HepG2 (cell line): Measurements from ENCODE around the gene CDR2L. TPM values are rescaled to one million over a fixed set of nuclear protein-coding genes. Genes with fewer than 3 reads are reported as not detected.
A peak's percentile ranks its signal among the peaks of the same experiment; 100 is the strongest.

Source experiments
- CBX1 ChIP-seq: IDR thresholded peaks from one replicate; pipeline ENCODE4 v1.6.1; 2016; ENCODE audit warnings: antibody characterized with exemption, low read depth
- FOXO1 ChIP-seq: sonication (generic); formaldehyde crosslinking; IDR thresholded peaks from 2 replicates; pipeline ENCODE4 v1.4.0; 2020; ENCODE audit warnings: missing genetic modification reagents
- GLI4 ChIP-seq: sonication (generic); formaldehyde crosslinking; IDR thresholded peaks from 2 replicates; pipeline ENCODE4 v1.5.1; 2020; ENCODE audit warnings: missing genetic modification reagents, mild to moderate bottlenecking, moderate library complexity, borderline replicate concordance
- HMG20A ChIP-seq: IDR thresholded peaks from 2 replicates; pipeline ENCODE4 v1.6.1; 2016; ENCODE audit warnings: borderline replicate concordance
- HNRNPH1 ChIP-seq: fragments of 200-400 bp; formaldehyde crosslinking; optimal IDR thresholded peaks from 2 replicates; pipeline ENCODE3; 2017; ENCODE audit warnings: mild to moderate bottlenecking, low read depth, low read length
- MZF1 ChIP-seq: sonication (generic); formaldehyde crosslinking; IDR thresholded peaks from 2 replicates; pipeline ENCODE4 v1.8.1; 2023; ENCODE audit warnings: mild to moderate bottlenecking, missing genetic modification reagents, borderline replicate concordance
- NFE2 ChIP-seq: sonication (generic); formaldehyde crosslinking; IDR thresholded peaks from 2 replicates; pipeline ENCODE4 v1.4.0; 2020; ENCODE audit warnings: missing genetic modification reagents
- POLR2A ChIP-seq, 2 experiments: IDR thresholded peaks; 2 replicates each; pipeline ENCODE4 v1.6.1; 2011; ENCODE audit warnings: low read depth in 2 of 2, low read length in 2 of 2, mild to moderate bottlenecking in 1 of 2, moderate library complexity in 1 of 2; ENCODE audit not compliant: insufficient read depth in 1 of 2
- RFXAP ChIP-seq: sonication (generic); formaldehyde crosslinking; IDR thresholded peaks from 2 replicates; pipeline ENCODE4 v1.4.0; 2020; ENCODE audit warnings: missing genetic modification reagents, borderline replicate concordance
- RNF2 ChIP-seq: fragments of 450-650 bp; conservative IDR thresholded peaks from 2 replicates; pipeline ENCODE4 v1.6.1; 2016; ENCODE audit warnings: low read depth
- SAFB2 ChIP-seq: sonication (generic); formaldehyde crosslinking; IDR thresholded peaks from 2 replicates; pipeline ENCODE4 v1.5.1; 2020; ENCODE audit warnings: missing genetic modification reagents, low read depth, mild to moderate bottlenecking, borderline replicate concordance
- SP4 ChIP-seq: sonication (generic); formaldehyde crosslinking; IDR thresholded peaks from 2 replicates; pipeline ENCODE4 v1.8.1; 2023; ENCODE audit warnings: mild to moderate bottlenecking, missing genetic modification reagents
- TBX3 ChIP-seq: fragments of 450-650 bp; IDR thresholded peaks from 2 replicates; pipeline ENCODE4 v1.6.1; 2017; ENCODE audit warnings: antibody characterized with exemption, mild to moderate bottlenecking, inconsistent platforms, borderline replicate concordance
- TMF1 ChIP-seq: sonication (generic); formaldehyde crosslinking; IDR thresholded peaks from 2 replicates; pipeline ENCODE4 v1.8.1; 2022; ENCODE audit warnings: low read depth, missing genetic modification reagents
- YEATS4 ChIP-seq: sonication (generic); formaldehyde crosslinking; IDR thresholded peaks from 2 replicates; pipeline ENCODE4 v1.4.0; 2020; ENCODE audit warnings: missing genetic modification reagents, borderline replicate concordance
- ZFP41 ChIP-seq: sonication (generic); formaldehyde crosslinking; IDR thresholded peaks from 2 replicates; pipeline ENCODE4 v1.4.0; 2020; ENCODE audit warnings: mild to moderate bottlenecking, missing genetic modification reagents, borderline replicate concordance
- ZMYM3 ChIP-seq: sonication (generic); formaldehyde crosslinking; IDR thresholded peaks from 2 replicates; pipeline ENCODE4 v1.5.1; 2020; ENCODE audit warnings: mild to moderate bottlenecking, missing genetic modification reagents
- ZNF235 ChIP-seq: sonication (generic); formaldehyde crosslinking; IDR thresholded peaks from 2 replicates; pipeline ENCODE4 v1.8.1; 2023; ENCODE audit warnings: mild to moderate bottlenecking, missing genetic modification reagents, borderline replicate concordance
- ZNF703 ChIP-seq: sonication (generic); formaldehyde crosslinking; IDR thresholded peaks from 2 replicates; pipeline ENCODE4 v1.5.1; 2020; ENCODE audit warnings: missing genetic modification reagents, mild to moderate bottlenecking, moderate library complexity, borderline replicate concordance
- polyA plus RNA-seq, 8 experiments: library from polyadenylated mRNA; depleted of rRNA in 3 of 8; stranded (reverse) in 7 of 8; unstranded in 1 of 8; fragments of >200 nt; fragmentation: Illumina TruSeq in 4 of 8; extraction: Trizol in 4 of 8; gene quantifications; 2 replicates each; pipeline versions ENCODE4 v1.2.1 to v1.2.3, GENCODE V29; 2011 to 2016; ENCODE audit warnings: low read depth in 4 of 8, missing spikeins in 1 of 8, mixed read lengths in 1 of 8; ENCODE audit not compliant: insufficient read depth in 1 of 8
- total RNA-seq, 5 experiments: library from RNA; depleted of rRNA; stranded (reverse); fragments of >200 nt; fragmentation: Illumina TruSeq; extraction: Trizol; gene quantifications; 2 replicates each; pipeline ENCODE4 v1.2.3, GENCODE V29; 2016; ENCODE audit warnings: low read depth in 1 of 5
- TF ChIP-seq, protein P1 (sequence below): sonication (generic); formaldehyde crosslinking; conservative IDR thresholded peaks from 2 replicates; pipeline ENCODE4 v1.8.1; 2023; ENCODE audit warnings: missing genetic modification reagents
- TF ChIP-seq, protein P2 (sequence below): sonication (generic); formaldehyde crosslinking; IDR thresholded peaks from 2 replicates; pipeline ENCODE4 v1.4.0; 2020; ENCODE audit warnings: mild to moderate bottlenecking, missing genetic modification reagents
- TF ChIP-seq, protein P3 (sequence below): sonication (generic); formaldehyde crosslinking; IDR thresholded peaks from 2 replicates; pipeline ENCODE4 v1.5.1; 2020; ENCODE audit warnings: missing genetic modification reagents, mild to moderate bottlenecking, borderline replicate concordance
- TF ChIP-seq, protein P4 (sequence below): sonication (generic); formaldehyde crosslinking; conservative IDR thresholded peaks from 2 replicates; pipeline ENCODE4 v1.8.0; 2022; ENCODE audit warnings: mild to moderate bottlenecking, moderate library complexity, missing genetic modification reagents

Gene CDR2L
- total and polyA plus RNA-seq, 2 of the 13 experiments (the other 11 are each of a cell fraction or from before 2014, with no cell fraction given): 1.9 to 2.1 TPM

DNA sequence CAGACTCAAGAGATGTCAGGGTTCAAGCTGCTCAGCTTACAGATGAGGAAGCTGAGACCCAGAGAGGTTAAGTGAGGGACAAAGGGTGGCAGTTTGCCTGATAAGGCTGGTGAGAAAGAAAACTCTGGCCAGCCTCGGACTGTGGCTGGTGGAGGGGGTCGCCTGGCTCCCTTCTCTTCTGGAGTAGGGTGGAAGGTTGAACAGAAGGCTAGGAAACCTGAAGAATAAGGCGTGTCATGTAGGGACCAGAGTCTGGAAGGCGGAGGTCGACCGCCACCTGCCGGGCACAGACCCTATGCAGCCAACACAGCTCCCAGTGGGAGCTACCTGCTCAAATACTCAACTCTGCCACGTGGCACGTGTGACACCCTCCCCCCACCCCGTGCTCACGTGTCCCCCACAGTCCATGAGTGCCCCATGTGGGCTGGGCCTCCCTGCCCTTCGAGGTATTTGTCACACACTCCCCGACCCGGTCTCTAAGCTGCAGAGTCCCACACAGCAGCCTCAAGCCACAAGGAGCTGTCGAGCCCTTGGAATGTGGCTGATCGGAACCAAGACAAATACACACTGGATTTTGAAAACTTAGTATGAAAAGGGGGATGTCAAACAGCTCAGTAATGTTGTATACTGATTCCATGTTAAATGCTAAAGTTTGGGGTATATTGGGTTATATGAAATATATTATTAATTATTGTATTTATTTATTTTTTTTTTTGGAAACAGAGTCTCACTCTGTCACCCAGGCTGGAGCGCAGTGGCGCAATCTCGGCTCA, 26.7 kb upstream of the CDR2L start (continued):
- TF ChIP-seq, protein P1, sequence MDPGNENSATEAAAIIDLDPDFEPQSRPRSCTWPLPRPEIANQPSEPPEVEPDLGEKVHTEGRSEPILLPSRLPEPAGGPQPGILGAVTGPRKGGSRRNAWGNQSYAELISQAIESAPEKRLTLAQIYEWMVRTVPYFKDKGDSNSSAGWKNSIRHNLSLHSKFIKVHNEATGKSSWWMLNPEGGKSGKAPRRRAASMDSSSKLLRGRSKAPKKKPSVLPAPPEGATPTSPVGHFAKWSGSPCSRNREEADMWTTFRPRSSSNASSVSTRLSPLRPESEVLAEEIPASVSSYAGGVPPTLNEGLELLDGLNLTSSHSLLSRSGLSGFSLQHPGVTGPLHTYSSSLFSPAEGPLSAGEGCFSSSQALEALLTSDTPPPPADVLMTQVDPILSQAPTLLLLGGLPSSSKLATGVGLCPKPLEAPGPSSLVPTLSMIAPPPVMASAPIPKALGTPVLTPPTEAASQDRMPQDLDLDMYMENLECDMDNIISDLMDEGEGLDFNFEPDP: no peak
- TF ChIP-seq GLI4 (CRISPR knock-in tag) (no peak), MZF1 (no peak), ZNF235 (CRISPR knock-in tag) (no peak), TMF1 (CRISPR knock-in tag) (0 out of 2 replicates have a peak, but pooled peaks have one; percentile 65), RNF2 (peak; percentile 89), NFE2 (CRISPR knock-in tag) (no peak), FOXO1 (CRISPR knock-in tag) (0 out of 2 replicates have a peak, but pooled peaks have one; percentile 41), HMG20A (CRISPR knock-in tag) (no peak), SAFB2 (CRISPR knock-in tag) (0 out of 2 replicates have a peak, but pooled peaks have one; percentile 56), POLR2A (IDR thresholded peaks at IDR 0.05; ENCODE audit: insufficient read depth in 1 of 2, low read depth in 2 of 2, low read length in 2 of 2) (no peak), ZNF703 (CRISPR knock-in tag) (no peak), ZMYM3 (CRISPR knock-in tag) (0 out of 2 replicates have a peak, but pooled peaks have one; percentile 11), YEATS4 (CRISPR knock-in tag) (peak; percentile 76; the same call in 1 of the 2 replicates), CBX1 (no peak), TBX3 (peak; percentile 84), ZFP41 (CRISPR knock-in tag) (no peak; the same call in 1 of the 2 replicates), HNRNPH1 (no peak), RFXAP (no peak; the same call in 1 of the 2 replicates), SP4 (CRISPR knock-in tag) (peak; percentile 74)
- TF ChIP-seq, protein P2, sequence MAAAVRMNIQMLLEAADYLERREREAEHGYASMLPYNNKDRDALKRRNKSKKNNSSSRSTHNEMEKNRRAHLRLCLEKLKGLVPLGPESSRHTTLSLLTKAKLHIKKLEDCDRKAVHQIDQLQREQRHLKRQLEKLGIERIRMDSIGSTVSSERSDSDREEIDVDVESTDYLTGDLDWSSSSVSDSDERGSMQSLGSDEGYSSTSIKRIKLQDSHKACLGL (CRISPR knock-in tag): peak; percentile 81; the same call in 1 of the 2 replicates
- TF ChIP-seq, protein P3, sequence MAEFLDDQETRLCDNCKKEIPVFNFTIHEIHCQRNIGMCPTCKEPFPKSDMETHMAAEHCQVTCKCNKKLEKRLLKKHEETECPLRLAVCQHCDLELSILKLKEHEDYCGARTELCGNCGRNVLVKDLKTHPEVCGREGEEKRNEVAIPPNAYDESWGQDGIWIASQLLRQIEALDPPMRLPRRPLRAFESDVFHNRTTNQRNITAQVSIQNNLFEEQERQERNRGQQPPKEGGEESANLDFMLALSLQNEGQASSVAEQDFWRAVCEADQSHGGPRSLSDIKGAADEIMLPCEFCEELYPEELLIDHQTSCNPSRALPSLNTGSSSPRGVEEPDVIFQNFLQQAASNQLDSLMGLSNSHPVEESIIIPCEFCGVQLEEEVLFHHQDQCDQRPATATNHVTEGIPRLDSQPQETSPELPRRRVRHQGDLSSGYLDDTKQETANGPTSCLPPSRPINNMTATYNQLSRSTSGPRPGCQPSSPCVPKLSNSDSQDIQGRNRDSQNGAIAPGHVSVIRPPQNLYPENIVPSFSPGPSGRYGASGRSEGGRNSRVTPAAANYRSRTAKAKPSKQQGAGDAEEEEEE: no peak
- TF ChIP-seq, protein P4, sequence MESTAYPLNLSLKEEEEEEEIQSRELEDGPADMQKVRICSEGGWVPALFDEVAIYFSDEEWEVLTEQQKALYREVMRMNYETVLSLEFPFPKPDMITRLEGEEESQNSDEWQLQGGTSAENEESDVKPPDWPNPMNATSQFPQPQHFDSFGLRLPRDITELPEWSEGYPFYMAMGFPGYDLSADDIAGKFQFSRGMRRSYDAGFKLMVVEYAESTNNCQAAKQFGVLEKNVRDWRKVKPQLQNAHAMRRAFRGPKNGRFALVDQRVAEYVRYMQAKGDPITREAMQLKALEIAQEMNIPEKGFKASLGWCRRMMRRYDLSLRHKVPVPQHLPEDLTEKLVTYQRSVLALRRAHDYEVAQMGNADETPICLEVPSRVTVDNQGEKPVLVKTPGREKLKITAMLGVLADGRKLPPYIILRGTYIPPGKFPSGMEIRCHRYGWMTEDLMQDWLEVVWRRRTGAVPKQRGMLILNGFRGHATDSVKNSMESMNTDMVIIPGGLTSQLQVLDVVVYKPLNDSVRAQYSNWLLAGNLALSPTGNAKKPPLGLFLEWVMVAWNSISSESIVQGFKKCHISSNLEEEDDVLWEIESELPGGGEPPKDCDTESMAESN (CRISPR knock-in tag): peak; percentile 56; the same call in 1 of the 2 replicates
